ENCODE data around the gene PRKAA2. TPM values are rescaled to one million over a fixed set of nuclear protein-coding genes. Genes with fewer than 3 reads are reported as not detected.

Gene PRKAA2
- total and polyA plus RNA-seq, 2 of the 13 experiments (the other 11 are each of a cell fraction or from before 2014, with no cell fraction given): 6.0 to 7.5 TPM

GRCh38 chr1:56627019-56627635 is 18.0 kb upstream of the PRKAA2 start:
- no TSS peak for BruUV-seq (replicated peaks)
- FAIRE-seq (no peak), DNase-seq (ENCODE audit: low spot score) (no peak), ATAC-seq (no peak)
- no peak overlapping the region for H3K9ac ChIP-seq (ENCODE audit: insufficient read depth, low read depth, low read length)
- WGBS (ENCODE audit: low lambda C conversion rate): 23% methylated on average over 3 of the region's 3 CpGs
- no peaks in the 10 kb centered on the region for H3K9me3 ChIP-seq (ENCODE audit: low read length)
- POLR2A ChIA-PET: interaction anchor here (1.4 kb wide), 1 partner anchor 61 kb away, joined by 6 read pairs; no protein-coding TSS in a partner anchor
- 0 out of 2 replicates have a peak overlapping the region, but pooled peaks have one; percentile 25 for H3K4me2 ChIP-seq (ENCODE audit: low read depth, low read length)
- no peak overlapping the region for H3K27ac ChIP-seq (ENCODE audit: extremely low read length, insufficient read depth, low read length)
- intact Hi-C loops (cut with micrococcal nuclease; ENCODE audit: unreplicated experiment) (no loop called here), in situ Hi-C loops (cut with HindIII; ENCODE audit: extremely low pct_ligation_motif_present, low pct_unique_long_range_greater_than_20kb) (no loop called here)
- TF ChIP-seq ZNF749 (CRISPR knock-in tag; IDR thresholded peaks at IDR 0.05; ENCODE audit: borderline replicate concordance): no peak
- TF ChIP-seq ZNF513 (CRISPR knock-in tag; conservative IDR thresholded peaks at IDR 0.05): no peak
- TF ChIP-seq ZNF800 (CRISPR knock-in tag; IDR thresholded peaks at IDR 0.05): no peak
- no peak for TF ChIP-seq ZHX1 (CRISPR knock-in tag; IDR thresholded peaks at IDR 0.05; ENCODE audit: low read depth)
- TF ChIP-seq ZMYM4 (CRISPR knock-in tag; IDR thresholded peaks at IDR 0.05): no peak
- TF ChIP-seq MXD3 (CRISPR knock-in tag; IDR thresholded peaks at IDR 0.05): no peak
- TF ChIP-seq ZNF33A (CRISPR knock-in tag; IDR thresholded peaks at IDR 0.05; ENCODE audit: borderline replicate concordance): no peak
- no peak for TF ChIP-seq RCOR2 (CRISPR knock-in tag; IDR thresholded peaks at IDR 0.05)
- TF ChIP-seq ZNF605 (CRISPR knock-in tag; IDR thresholded peaks at IDR 0.05): no peak
- TF ChIP-seq ZGPAT (CRISPR knock-in tag; IDR thresholded peaks at IDR 0.05): no peak
- no peak for TF ChIP-seq ATM (IDR thresholded peaks at IDR 0.05; ENCODE audit: borderline replicate concordance)
- no peak for TF ChIP-seq MAFK (conservative IDR thresholded peaks at IDR 0.05 in 1 of 2, IDR thresholded peaks at IDR 0.05 in 1 of 2; ENCODE audit: low read length in 2 of 2)
- no peak for TF ChIP-seq THAP8 (CRISPR knock-in tag; IDR thresholded peaks at IDR 0.05; ENCODE audit: borderline replicate concordance)
- TF ChIP-seq ZNF879 (CRISPR knock-in tag; IDR thresholded peaks at IDR 0.05): no peak
- H3K4me3 ChIP-seq (replicated peaks in 1 of 3; ENCODE audit: insufficient read depth in 1 of 3, low read depth in 2 of 3, low read length in 3 of 3): no peak overlapping the region
- H3K79me2 ChIP-seq (ENCODE audit: insufficient read depth, low read length): no peaks in the 10 kb centered on the region
- H3K36me3 ChIP-seq (replicated peaks in 1 of 2; ENCODE audit: control insufficient read depth in 1 of 2, insufficient read depth in 2 of 2, low read length in 2 of 2): no peaks in the 10 kb centered on the region
- CTCF ChIA-PET (ENCODE audit: low intra/inter-chr PET ratio, low total read pairs): no interaction called here
- no peaks in the 10 kb centered on the region for H3K27me3 ChIP-seq (ENCODE audit: control insufficient read depth in 1 of 2, insufficient read depth in 2 of 2, low read length in 2 of 2)
- peaks cover 10% of the 10 kb centered on the region for H3K4me1 ChIP-seq (ENCODE audit: insufficient read depth, low read length)
- no peaks in the 10 kb centered on the region for H4K20me1 ChIP-seq (ENCODE audit: insufficient read depth, low read length)
- H2AFZ ChIP-seq (ENCODE audit: low read length): no peak overlapping the region

Data from HepG2 (cell line).